Fibroblast of skin of left biceps (primary cell): ENCODE results near the gene SUPT3H.
"Not testable (repeated sequence)": the region's sequence is repeated elsewhere in the genome, so short reads cannot be mapped to it uniquely, and the experiment has no call there.

ENCODE experiments used
- DNase-seq, 2 experiments: peaks; one replicate each; pipeline ENCODE4 v3.0.0-alpha.2; 2013; ENCODE audit warnings: low read depth in 2 of 2

The SUPT3H gene

DNA sequence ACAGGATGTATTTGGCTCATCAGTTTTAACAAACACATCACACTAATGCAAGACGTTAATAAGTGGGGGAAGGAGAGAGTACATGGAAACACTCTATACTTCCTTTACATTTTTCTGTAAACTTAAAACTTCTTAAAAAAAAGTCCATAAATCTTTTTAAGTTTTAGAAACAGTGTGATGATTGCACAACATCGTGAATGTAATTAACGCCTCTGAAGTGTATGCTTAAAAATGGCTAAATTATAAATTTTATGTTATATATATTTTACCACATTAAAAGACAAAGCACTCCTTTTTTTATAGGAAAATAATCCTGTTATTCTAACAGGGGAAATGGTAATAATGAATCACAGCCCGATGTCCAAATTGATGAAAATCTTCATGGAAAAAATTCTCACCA, 193.7 kb downstream of the SUPT3H start:
- no peak for DNase-seq

DNA sequence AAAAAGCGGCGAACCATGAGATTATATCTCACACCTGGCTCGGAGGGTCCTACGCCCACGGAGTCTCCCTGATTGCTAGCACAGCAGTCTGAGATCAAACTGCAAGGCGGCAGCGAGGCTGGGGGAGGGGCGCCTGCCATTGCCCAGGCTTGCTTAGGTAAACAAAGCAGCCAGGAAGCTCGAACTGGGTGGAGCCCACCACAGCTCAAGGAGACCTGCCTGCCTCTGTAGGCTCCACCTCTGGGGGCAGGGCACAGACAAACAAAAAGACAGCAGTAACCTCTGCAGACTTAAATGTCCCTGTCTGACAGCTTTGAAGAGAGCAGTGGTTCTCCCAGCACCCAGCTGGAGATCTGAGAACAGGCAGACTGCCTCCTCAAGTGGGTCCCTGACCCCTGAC, 201.4 kb downstream of the SUPT3H start:
- not testable (repeated sequence) for DNase-seq

DNA sequence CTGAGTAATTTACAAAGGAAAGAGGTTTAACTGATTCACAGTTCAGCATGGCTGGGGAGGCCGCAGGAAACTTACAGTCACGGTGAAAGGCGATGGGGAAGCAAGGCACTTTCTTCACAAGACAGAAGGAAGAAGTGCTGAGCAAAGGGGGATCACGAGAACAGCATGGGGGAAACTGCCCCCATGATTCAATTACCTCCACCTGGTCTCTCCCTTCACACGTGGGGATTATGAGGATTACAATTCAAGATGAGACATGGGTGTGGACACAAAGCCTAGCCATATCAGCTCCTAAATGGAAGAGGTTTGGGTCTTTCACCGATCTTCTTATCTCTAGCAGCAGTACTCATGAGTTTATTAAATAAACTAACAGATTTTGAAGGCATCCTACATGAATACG, 202.5 kb downstream of the SUPT3H start:
- no peak for DNase-seq

DNA sequence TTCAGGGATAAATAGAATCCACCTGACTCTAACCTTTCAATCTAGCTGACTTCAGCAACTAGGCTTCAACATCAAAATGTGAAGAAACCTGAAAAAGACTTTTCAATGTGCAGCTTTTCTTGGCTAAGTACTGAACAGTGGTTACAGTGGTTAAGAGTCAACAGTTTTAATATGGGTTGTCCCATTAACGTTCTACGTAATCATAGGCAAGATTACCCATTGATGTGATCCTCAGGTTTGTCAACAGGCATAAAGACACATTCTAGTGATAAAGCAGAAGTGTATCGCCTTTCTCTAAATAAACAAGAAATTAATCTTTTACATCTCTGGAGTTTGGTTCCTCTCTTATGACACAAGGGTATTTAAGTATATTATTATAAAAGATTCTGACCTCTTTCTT, 203.7 kb downstream of the SUPT3H start:
- DNase-seq = no peak

DNA sequence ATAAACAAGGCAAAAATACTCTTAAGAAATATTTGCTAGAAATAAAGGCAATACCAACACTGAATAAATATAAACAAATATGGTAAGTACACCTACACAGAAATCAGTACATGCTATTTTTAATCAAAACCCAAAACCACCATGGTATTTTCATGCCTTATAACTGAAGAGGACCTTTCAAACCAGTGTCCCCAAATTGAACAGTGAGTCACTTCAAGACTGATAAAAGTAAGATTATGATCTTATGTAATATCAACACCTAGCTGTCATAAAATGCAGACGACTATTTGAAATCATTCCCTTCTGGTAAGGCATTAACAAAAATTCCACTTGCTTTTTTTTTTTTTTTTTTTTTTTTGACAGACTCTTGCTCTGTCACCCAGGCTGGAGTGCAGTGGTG, 206.4 kb downstream of the SUPT3H start:
- DNase-seq = no peak

DNA sequence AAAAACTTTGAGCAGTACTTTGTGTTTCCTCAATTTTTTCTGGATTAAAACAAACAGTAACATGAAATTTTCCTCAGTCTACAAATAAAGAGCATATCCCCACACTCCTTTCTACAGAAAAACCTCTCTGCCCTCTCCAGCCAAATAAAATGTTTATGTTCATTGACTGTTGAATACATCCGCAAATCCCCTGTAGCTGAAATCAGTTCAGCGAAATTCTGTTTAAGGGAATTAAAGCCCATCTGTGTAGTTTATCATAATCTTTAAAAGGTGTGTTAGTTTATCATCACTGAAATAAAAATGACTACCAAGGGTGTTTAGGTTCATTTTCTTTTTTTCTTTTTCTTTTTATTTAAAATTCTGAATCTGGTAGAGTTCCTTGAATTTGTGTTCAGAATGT, 207.4 kb downstream of the SUPT3H start:
- no peak for DNase-seq

DNA sequence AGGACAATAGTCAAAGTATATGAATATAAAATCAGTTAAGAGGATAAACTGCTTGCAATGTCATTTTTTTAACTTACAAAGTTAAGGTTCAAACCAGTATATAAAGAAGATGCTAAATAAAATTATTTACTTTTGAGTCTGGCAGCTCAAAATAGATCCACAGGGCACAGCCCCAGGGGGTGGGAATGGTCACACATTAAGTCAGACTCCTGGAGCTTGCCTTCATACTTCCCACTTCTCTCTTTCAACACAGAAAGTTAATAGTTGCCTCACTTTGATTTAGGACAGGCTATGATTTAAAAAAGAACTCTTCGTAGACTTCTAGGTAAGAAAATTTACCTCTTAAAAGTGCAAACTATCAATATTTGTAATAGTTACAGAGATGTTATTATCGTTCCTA, 207.9 kb downstream of the SUPT3H start:
- no peak for DNase-seq

DNA sequence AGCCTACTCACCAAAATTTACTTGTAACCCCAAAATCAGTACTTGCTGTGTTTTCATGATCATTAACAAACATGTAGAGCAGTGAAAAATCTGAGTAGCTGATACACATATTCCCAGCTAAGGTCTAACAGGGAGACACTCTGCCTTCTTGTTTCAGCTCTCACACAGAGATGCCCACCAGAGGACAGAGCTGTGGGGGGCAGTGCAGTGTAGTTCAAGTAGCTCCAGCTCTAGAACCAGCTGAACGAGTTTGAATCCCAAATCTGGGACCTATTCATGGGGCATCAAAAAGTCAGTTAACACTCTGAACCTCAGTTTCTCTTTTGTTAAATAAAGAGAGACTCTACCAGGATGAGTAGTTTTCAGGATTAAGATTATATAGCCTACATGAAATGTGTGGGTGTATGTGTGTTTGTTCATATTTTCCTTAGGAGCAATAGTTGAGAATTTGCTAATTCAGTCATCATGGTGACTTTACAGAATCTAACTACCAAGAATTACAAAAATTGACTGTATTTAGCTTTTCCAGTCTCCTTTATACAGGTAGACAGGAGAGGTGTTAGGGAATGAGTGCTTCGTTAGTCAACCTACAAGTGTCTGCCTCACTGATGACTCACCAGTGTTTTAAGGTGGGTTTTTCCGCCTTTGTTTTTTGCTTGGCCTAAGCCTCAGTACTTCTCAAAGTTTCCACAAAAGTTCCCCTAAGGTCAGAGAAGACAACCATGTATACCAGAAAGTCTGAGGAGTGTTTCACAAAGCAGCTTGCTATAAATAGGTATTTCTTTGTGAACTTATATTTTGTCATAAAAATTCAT, 213.6 kb downstream of the SUPT3H start:
- DNase-seq = no peak

DNA sequence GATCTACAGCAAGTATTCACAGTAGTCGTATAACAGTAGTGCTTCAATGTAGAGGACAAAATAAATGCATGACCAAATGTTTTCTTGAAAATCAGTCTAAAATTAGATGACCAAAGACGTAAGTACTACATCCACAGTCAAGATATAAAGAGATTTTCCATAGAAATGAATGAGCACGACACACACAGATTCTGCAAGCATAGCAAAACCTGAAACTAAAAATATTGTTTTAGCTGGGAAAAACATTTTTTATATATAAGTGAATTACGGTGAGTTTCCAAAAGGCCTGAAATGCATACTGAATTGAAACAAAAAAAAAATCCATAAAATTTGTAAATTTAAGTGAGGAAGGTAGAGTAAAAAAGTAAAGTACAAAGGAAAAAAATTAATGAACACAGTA, 217.4 kb downstream of the SUPT3H start:
- no peak for DNase-seq

DNA sequence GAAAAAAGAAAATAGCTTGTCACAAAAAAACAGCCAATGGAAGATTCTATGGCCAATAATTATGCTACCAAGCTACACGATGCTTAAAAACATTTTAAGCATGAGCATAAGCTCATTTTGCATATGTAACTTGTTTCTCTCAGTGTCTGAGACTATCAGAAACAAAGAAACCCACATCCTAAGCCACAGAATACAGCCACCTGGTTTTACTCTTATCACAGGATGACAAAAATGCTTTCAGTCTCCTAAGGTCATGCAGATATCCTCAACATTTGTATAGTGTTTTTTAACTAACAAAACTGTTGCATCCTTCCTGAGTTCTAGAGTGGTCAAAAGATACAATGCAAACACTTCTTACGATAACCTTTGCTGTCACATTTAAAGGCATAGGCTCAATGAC, 221.7 kb downstream of the SUPT3H start:
- DNase-seq = no peak

DNA sequence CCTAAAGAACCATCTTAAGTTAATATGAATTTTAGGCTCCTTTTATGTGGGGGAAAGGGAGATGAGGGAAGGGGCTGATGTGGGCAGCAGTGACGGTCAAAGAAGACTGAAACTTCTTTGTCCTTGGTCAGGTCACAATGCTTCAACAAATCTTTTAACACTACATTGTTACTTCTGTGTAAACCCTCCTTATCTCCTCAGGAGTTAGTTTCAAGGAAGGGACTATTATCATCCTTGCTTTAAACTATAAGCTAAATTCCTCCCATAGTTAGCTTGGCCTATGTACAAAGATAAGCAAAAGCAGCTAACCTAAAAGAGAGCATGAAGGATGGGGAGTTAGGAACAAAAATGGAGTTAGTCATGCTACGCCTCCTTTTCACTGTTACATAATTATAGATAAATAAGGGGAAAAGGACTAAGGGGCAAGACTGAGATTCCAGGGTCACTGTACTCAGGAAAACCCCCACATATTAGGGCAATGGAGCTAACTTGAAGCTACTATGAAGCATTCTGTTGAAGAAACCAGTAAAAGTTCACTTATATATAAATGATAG, 222.3 kb downstream of the SUPT3H start:
- DNase-seq = no peak

DNA sequence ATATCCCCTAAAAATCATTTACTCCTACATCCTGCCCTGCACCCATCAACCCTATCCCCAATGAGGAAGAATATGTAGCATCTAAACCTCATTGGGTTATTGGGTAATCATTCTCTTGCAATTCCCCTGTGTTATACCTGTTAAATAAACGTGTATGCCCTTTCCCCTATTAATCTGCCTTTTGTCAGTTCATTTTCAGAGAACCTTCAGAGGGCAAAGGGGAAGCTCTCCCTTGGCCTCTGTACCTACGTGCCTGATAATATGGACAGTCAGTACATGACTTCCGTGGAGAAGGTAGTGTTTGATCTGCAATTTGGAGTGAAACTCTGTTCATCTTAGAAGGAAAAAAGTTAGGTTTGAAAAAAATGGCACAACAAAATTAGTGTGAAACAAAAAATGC, 223.1 kb downstream of the SUPT3H start:
- DNase-seq = no peak

DNA sequence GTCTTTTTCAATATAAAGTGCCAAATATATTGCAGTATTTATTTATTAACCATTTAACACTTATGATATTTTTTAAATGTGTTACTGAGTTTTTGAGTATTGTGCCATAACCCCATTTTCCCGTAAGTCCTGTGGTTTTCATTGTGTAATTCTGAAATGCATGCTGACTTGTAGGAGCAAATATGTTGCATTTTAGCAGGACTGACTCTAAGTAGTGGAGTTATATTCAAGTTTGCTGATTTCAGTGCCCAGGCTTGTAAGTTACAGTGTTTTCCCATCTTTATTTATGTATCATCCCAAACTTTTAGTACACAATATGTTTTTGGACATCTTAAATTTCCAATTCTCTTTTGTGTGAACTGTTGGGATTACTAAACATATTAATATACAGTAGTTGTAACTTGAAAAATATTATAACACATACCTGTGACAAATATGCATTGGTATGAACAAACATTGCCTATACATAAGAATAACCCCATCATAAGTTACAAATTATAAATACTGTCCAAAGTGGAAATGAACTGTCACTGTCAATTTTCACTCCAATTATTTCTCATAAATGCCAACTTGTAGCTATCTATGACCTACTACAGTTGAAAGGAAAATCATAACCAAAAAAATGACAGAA, 228.9 kb downstream of the SUPT3H start:
- peak; percentile 40 to 46 for DNase-seq

DNA sequence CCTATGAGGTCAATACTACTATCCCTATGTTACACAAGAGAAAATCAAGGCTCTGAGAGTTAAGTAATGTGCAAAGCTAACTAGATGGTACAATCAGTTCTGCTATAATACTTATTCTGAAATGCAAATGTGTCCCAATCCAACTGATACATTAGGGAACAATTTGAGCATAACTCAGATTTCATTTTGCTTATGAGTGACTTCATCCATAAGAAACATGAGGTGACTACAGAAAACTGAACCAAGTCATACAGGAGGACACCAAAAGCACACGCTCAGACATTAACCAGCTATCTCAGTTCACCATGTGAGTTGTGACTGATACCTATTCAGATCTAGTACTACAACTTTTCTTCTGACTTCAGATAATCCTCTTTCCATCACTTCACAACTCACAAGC, 229.5 kb downstream of the SUPT3H start:
- DNase-seq = peak in 1 of 2 experiments; percentile 1

DNA sequence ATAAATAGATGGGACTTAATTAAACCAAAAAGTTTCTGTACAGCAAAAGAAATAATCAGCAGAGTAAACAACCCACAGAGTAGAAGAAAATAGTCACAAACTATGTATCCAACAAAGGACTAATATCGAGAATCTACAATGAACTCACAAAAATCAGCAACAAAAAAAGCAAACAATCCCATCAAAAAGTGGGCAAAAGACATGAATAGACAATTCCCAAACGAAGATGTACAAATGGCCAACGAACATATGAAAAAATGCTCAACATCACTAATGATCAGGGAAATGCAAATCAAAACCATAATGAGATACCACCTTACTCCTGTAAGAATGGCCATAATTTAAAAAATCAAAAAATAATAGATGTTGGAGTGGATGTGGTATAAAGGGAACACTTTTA, 232.1 kb downstream of the SUPT3H start:
- not testable (repeated sequence) for DNase-seq

DNA sequence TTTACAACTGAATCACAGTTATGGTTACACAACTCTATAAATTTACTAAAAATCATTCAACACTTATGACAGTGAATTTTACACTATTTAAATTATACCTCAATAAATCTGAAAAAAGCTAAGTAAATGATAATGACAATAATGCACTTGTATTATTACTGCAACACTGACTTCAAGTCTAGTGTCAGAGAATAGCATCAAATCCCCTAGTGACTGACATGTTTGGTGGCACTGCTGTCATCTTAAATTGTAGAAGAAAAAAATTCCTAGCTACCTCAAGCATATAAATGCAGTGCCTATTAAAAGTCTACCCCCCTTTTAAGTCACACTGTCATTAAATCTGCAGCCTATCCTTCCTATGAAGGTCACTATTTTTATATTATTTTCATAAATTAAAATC, 239.0 kb downstream of the SUPT3H start:
- no peak for DNase-seq

DNA sequence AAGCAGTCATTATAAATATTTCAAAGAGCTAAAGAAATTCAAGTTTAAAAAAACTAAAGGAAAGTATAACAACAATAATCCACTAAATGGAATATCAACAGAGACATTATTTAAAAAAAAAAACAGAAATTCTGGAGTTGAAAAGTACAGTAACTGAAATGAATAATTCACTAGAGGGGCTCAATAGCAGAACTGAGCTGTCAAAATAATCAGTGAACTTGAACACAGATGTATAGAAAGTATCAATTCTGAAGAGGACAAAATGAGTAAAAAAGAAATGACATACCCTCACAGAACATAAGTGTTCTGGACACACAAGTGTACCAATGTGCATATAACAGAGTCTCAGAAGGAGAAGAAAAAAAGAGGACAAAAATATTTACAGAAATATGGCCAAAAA, 241.2 kb downstream of the SUPT3H start:
- DNase-seq = no peak

DNA sequence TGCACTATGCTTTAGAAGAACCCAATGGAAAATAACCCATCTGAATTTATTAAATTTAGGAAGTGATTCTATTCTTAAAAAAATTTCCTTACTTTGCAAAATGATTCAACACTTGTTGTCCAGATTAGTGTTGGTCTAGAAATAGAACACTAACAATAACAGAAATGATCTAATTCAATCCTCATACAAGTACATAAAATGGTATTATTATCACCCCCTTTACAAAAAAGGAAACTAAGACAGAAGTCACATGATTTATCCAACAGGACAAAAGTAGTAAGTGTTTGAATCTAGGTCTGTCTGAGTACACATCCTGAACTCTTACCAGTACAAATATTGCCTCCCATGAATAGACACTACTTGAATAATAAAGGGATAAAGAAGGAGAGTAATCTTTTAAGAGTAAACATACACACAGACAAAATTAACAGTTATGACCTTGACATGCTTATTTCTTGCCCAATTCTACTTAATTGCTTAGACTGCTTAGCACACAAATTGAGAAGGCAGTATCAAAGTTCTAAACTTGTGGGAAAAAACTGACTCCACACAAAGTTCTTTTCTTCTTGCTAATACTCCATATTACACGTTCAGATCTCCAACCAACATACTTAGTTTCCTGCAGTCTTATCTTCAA, 245.0 kb downstream of the SUPT3H start:
- no peak for DNase-seq

DNA sequence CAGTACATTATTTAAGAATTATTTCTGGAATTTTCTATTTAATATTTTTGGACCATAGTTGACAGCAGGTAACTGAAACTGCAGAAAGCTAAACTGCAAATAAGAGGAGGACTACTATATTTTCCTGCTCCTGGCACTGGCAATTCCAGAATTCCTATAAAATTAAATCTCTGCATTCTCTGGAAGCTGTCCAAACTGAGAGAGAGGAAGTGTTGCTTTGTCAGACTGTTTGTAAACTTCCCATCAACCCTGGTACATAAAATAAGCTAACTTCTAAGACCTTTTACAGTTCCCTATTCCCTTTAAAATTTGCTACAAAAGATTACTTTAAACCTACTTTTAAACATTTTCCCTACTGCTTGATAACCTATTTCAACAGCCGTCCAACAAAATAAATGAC, 245.7 kb downstream of the SUPT3H start:
- no peak for DNase-seq

DNA sequence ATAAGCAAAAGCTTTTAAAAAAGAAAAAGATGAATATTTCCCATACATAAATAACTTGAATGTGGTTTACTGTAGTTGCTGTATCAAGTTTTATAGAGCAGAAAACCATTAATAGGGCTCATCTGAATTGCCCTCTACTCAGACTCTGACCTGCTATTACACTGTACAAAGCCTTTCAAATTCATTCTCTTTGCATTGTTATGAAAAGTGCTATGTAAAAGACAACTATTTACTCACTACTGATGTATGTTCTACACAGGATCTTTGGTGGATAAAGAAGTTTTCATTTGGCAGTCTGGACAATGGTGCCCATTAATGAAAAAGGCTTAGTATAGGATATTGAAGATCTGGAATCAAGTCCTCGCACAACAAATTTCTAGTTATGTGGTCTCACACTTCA, 248.7 kb downstream of the SUPT3H start:
- DNase-seq = no peak

DNA sequence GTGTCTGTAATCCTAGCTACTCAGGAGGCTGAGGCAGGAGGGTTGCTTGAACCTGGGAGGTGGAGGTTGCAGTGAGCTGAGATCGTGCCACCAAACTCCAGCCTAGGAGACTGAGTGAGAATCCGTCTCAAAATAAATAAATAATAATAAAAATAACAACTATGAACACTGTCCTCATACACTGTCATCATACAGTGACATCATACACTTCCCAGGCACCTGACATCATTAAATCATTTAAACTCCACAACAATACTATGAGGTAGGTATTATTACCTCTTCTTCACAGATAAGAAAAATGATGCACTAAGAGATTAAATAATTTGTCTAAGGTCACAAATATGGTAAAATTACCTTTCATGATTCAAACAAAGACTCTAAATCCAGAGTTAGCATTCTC, 250.5 kb downstream of the SUPT3H start:
- DNase-seq = no peak

DNA sequence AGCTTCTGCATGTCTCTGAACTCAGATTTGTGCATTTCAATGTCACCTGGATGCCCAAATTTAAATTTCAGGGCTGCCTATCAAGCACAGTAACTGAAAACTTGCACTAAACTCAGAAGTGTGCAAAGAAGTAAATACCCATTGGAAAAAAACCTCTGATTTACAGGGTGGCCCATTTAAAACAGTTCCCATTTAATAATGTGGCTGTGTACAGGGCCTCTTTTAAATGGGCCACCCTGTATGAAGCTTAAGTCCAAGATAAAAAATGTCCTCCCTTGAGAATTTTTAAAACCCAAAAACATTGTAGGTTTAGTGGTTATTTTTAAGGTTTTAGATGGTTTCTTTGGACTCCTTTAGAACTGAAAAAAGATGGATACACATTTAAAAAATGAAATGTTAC, 251.7 kb downstream of the SUPT3H start:
- DNase-seq = no peak

DNA sequence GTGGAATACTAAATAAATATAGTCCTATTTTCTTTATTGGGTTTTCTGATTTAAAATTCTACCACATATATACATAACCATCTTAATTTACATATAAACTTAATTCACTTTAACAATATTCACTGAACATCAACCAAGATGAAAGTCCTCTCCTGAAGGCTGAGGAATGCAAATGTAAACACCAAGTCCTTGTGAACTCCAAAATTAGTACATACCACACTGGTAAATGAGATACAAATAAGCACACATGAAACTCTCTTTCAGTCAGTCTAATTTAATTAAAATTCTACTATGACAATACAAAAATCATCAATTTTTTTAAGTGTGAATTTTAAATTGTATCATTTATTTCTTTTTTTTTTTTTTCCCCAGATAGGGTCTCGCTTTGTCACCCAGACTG, 254.7 kb downstream of the SUPT3H start:
- no peak for DNase-seq
